Right kidney (tissue), 1 donor: ENCODE results near the gene NEK6.

ENCODE experiments used
- DNase-seq: peaks from one replicate; pipeline ENCODE4 v3.0.0-alpha.2; 2016

Gene NEK6

GRCh38 chr9:124399968-124400940, 142.5 kb downstream of the NEK6 start:
- DNase-seq, result no peak
